Pancreas (tissue), 10 donors: Measurements from ENCODE around the gene ZNRF4. TPM values are rescaled to one million over a fixed set of nuclear protein-coding genes. Genes with fewer than 3 reads are reported as not detected.

ENCODE experiments used
- ATAC-seq, 4 donors: fragments of 200-7000 bp; cut with Tn5 transposase; one replicate each; pipeline versions ENCODE4 v1.8.0 to v1.9.1; 2020; ENCODE audit warnings: mild to moderate bottlenecking in 4 of 4, moderate library complexity in 4 of 4
- DNase-seq, 6 donors: peaks; one replicate each; pipeline ENCODE4 v3.0.0-alpha.2; 2020
- FAIRE-seq: peaks from 2 replicates; lab custom pipeline; 2012; peaks lifted over from hg19 to GRCh38; lab: Jason Lieb, UNC
- H3K27ac ChIP-seq, 4 donors: fragments of 200-600 bp; sonication (generic); 1 replicate in 3 of 4; 2 replicates in 1 of 4; pipeline versions ENCODE4 v1.5.0 to v1.8.0; 2020
- H3K27me3 ChIP-seq, 4 donors: fragments of 200-600 bp; one replicate each; pipeline ENCODE4 v1.8.0; 2021
- H3K36me3 ChIP-seq, 3 donors: fragments of 200-600 bp; sonication (generic) in 1 of 3; one replicate each; pipeline versions ENCODE4 v1.5.0 to v1.8.0; 2020 to 2021
- H3K4me1 ChIP-seq, 3 donors: fragments of 200-600 bp; one replicate each; pipeline ENCODE4 v1.8.0; 2021
- H3K4me3 ChIP-seq, 4 donors: fragments of 200-600 bp; sonication (generic) in 2 of 4; one replicate each; pipeline versions ENCODE4 v1.5.0 to v1.8.0; 2020 to 2021
- H3K9me3 ChIP-seq, 4 donors: fragments of 200-600 bp; one replicate each; pipeline ENCODE4 v1.8.0; 2021
- WGBS, 2 donors: extraction: QIAGEN DNeasy Blood & Tissue Kit; methylation state at CpG; one replicate each; pipeline ENCODE4 v1.1.7; 2013; 5-methylcytosine and 5-hydroxymethylcytosine counted together
- intact Hi-C, 3 donors: fragments of 100-400 bp; cut with DNase I; formaldehyde crosslinking; loops; one replicate each; pipeline versions ENCODE4 v1.11.1 to v1.14.2; 2022
- polyA plus RNA-seq, 2 donors: library from polyadenylated mRNA; stranded (reverse); fragments of 200-250 nt; gene quantifications; one replicate each; pipeline ENCODE4 v1.2.3, GENCODE V29; 2013
- total RNA-seq, 6 donors: library from RNA; stranded (reverse); fragmentation: NEBNext Ultra II Directional in 4 of 6; extraction: Animal tissue kit (Norgen Biotek cat#: 25700) in 4 of 6; gene quantifications; one replicate each; pipeline versions ENCODE4 v1.2.1 to v1.2.4, GENCODE V29; 2021 to 2023
- TF ChIP-seq, protein P1 (sequence below), 4 donors: fragments of 200-600 bp; sonication (generic) in 3 of 4; IDR thresholded peaks; one replicate each; pipeline versions ENCODE4 v1.5.0 to v1.8.0; 2021; ENCODE audit warnings: antibody characterized with exemption in 4 of 4
- donor health status: healthy with polysubstance abuse.
- donor health status: DM: no; HTN: no; CAD: no; lungs with moderate emphysema.
- donor health status: DM: no; HTN: no; CAD: no.
- donor health status: control.
- donor health status: control.
- donor health status: Bipolar disorder and iron deficiency.
- donor health status: DM: yes; HTN: yes; CAD: no.
- donor health status: DM: no; HTN: no; CAD: no.
- donor health status: DM: no; HTN: no; CAD: no.
- donor health status: DM: yes; HTN: yes; CAD: no.

ZNRF4 gene
- total and polyA plus RNA-seq, 8 donors, result not detected

GRCh38 chr19:5418677-5419076, 36.5 kb upstream of the ZNRF4 start:
- intact Hi-C loops, result no loop called here
- TF ChIP-seq, protein P1, sequence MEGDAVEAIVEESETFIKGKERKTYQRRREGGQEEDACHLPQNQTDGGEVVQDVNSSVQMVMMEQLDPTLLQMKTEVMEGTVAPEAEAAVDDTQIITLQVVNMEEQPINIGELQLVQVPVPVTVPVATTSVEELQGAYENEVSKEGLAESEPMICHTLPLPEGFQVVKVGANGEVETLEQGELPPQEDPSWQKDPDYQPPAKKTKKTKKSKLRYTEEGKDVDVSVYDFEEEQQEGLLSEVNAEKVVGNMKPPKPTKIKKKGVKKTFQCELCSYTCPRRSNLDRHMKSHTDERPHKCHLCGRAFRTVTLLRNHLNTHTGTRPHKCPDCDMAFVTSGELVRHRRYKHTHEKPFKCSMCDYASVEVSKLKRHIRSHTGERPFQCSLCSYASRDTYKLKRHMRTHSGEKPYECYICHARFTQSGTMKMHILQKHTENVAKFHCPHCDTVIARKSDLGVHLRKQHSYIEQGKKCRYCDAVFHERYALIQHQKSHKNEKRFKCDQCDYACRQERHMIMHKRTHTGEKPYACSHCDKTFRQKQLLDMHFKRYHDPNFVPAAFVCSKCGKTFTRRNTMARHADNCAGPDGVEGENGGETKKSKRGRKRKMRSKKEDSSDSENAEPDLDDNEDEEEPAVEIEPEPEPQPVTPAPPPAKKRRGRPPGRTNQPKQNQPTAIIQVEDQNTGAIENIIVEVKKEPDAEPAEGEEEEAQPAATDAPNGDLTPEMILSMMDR (IDR thresholded peaks at IDR 0.05), result no peak
- no peak overlapping the region for H3K27ac ChIP-seq
- FAIRE-seq, result no peak
- 50 to 60% methylated on average over 6 of the region's 6 CpGs for WGBS, 2 donors
- H3K27me3 ChIP-seq, result peaks cover 0 to 12% (median 0%) of the 10 kb centered on the region in 4 donors
- H3K4me1 ChIP-seq, result no peaks in the 10 kb centered on the region
- no peak for DNase-seq
- H3K4me3 ChIP-seq, result no peak overlapping the region
- H3K36me3 ChIP-seq, result no peaks in the 10 kb centered on the region
- ATAC-seq, result no peak
- H3K9me3 ChIP-seq, result no peaks in the 10 kb centered on the region

GRCh38 chr19:5420953-5421352, 34.3 kb upstream of the ZNRF4 start:
- WGBS, 2 donors, result 17 to 22% methylated on average over 7 of the region's 7 CpGs
- no peak overlapping the region for H3K4me3 ChIP-seq
- no peaks in the 10 kb centered on the region for H3K9me3 ChIP-seq
- H3K36me3 ChIP-seq, result no peaks in the 10 kb centered on the region
- H3K4me1 ChIP-seq, result no peaks in the 10 kb centered on the region
- no peak for DNase-seq
- H3K27me3 ChIP-seq, result peaks cover 0 to 12% (median 0%) of the 10 kb centered on the region in 4 donors
- ATAC-seq, result no peak
- FAIRE-seq, result no peak
- TF ChIP-seq, protein P1 (IDR thresholded peaks at IDR 0.05), result no peak
- intact Hi-C loops, result no loop called here
- no peak overlapping the region for H3K27ac ChIP-seq

DNA sequence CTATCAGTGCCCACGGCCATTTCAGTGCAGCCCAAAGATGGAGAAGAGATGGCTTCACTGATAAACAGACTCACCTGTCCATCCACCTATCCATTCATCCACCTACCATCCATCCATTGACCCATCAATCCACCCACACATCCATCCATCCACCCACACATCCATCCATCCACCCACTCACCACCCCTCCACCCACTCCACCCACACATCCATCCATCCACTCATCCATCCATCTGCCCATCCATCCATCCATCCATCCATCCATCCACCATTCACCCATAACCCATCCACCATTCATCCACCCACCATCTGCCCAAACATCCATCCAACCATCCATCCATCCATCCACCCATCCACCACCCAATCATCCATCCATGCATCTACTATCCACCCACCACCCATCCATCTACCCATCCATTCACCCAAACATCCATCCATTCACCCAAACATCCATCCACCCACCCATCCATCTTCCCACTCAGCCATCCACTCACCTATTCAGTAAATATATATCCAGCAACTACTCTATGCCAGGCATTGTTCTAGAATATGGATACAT, 31.6 kb upstream of the ZNRF4 start:
- no peaks in the 10 kb centered on the region for H3K4me1 ChIP-seq
- TF ChIP-seq, protein P1 (IDR thresholded peaks at IDR 0.05), result no peak
- H3K36me3 ChIP-seq, result no peaks in the 10 kb centered on the region
- DNase-seq (no peak), ATAC-seq (no peak), FAIRE-seq (no peak)
- H3K27me3 ChIP-seq, result peaks cover 0 to 16% (median 0%) of the 10 kb centered on the region in 4 donors
- intact Hi-C loops, result no loop called here
- H3K27ac ChIP-seq, result no peak overlapping the region
- H3K4me3 ChIP-seq, result no peak overlapping the region
- no peaks in the 10 kb centered on the region for H3K9me3 ChIP-seq
- WGBS, 2 donors, result 29 to 37% methylated on average over 1 of the region's 1 CpG

DNA sequence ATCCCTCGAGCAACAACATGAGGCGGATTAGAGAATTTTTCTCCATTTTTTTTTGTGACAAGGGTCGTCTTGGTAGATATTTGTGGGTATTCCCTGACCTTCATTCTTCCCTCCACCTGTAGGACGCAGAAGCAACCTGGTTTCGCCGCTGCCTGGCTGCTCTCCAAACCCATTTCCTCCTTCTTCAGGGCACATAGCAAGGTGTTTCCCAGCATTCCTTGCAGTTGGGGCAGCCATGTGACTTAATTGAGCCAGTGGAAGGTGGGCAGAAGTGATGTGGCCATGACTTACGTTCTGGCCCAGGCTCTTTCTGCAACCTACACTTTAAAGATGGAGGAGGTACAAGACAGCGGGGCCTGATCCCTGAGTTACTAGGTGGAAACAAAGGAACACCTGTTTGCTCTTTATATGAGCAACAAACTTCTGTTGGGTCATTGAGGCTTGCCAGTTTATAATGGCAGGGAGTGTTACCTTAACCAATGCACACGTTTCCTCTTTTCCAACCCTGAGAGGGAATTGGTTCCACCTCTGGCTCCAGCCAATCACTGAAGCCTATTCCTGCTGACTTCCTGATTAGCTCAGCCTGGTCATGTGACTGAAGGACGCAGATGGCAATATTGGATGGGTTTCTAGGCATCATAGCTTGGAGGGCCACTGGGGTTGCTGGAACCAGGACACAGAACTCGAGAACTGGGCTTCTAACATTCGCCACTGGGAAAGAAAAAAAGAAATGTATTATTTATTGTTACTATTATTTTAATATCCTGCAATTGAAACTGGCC, 30.8 kb upstream of the ZNRF4 start:
- Histone ChIP-seq H3K27ac (no peak overlapping the region), H3K9me3 (no peaks in the 10 kb centered on the region), H3K4me1 (no peaks in the 10 kb centered on the region), H3K27me3 (peaks cover 0 to 11% (median 0%) of the 10 kb centered on the region in 4 donors), H3K4me3 (no peak overlapping the region), H3K36me3 (no peaks in the 10 kb centered on the region)
- ATAC-seq, result no peak
- TF ChIP-seq, protein P1 (IDR thresholded peaks at IDR 0.05), result no peak
- 57 to 66% methylated on average over 12 of the region's 12 CpGs for WGBS, 2 donors
- FAIRE-seq, result no peak
- DNase-seq, result no peak
- intact Hi-C loops, result no loop called here

DNA sequence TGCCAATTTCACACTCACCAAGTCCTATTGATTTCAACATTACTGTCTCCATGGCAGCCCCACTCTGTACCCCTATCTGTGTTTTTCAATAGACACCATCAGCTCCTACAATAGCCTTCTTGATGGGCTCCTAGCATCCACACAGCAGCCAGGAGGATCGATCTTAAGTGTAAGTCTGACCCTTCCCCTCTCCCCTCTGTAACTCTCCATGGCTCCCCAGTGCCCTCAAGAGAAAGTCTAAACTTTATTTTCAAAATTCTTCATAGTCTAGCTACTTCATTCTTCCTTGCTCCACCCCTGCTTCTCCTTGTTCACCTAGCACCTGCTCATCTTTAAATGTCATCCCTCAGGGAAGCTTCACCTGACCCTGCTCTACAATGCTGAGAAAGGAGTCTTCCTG, 30.0 kb upstream of the ZNRF4 start:
- TF ChIP-seq, protein P1 (IDR thresholded peaks at IDR 0.05), result no peak
- 26 to 58% methylated on average over 1 of the region's 1 CpG for WGBS, 2 donors
- H3K27me3 ChIP-seq, result peaks cover 0 to 7% (median 0%) of the 10 kb centered on the region in 4 donors
- H3K4me3 ChIP-seq, result no peak overlapping the region
- intact Hi-C loops, result no loop called here
- no peaks in the 10 kb centered on the region for H3K9me3 ChIP-seq
- no peaks in the 10 kb centered on the region for H3K36me3 ChIP-seq
- H3K27ac ChIP-seq, result no peak overlapping the region
- DNase-seq (no peak), FAIRE-seq (no peak), ATAC-seq (no peak)
- H3K4me1 ChIP-seq, result no peaks in the 10 kb centered on the region
